Lower leg skin (tissue), 3 donors: ENCODE results near the gene INPP4B.

Source experiments
- POLR2A ChIP-seq, 2 donors: fragments of 450-650 bp; IDR thresholded peaks; one replicate each; pipeline ENCODE4 v1.6.1; 2016 to 2017; ENCODE audit warnings: antibody characterized with exemption in 2 of 2, mild to moderate bottlenecking in 1 of 2, moderate library complexity in 1 of 2
- TF ChIP-seq, protein P1 (sequence below), 3 donors: fragments of 450-650 bp; IDR thresholded peaks; one replicate each; pipeline ENCODE4 v1.5.1; 2016; ENCODE audit warnings: antibody characterized with exemption in 3 of 3, mild to moderate bottlenecking in 3 of 3, moderate library complexity in 2 of 3

- TF ChIP-seq, protein P1, sequence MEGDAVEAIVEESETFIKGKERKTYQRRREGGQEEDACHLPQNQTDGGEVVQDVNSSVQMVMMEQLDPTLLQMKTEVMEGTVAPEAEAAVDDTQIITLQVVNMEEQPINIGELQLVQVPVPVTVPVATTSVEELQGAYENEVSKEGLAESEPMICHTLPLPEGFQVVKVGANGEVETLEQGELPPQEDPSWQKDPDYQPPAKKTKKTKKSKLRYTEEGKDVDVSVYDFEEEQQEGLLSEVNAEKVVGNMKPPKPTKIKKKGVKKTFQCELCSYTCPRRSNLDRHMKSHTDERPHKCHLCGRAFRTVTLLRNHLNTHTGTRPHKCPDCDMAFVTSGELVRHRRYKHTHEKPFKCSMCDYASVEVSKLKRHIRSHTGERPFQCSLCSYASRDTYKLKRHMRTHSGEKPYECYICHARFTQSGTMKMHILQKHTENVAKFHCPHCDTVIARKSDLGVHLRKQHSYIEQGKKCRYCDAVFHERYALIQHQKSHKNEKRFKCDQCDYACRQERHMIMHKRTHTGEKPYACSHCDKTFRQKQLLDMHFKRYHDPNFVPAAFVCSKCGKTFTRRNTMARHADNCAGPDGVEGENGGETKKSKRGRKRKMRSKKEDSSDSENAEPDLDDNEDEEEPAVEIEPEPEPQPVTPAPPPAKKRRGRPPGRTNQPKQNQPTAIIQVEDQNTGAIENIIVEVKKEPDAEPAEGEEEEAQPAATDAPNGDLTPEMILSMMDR (IDR thresholded peaks at IDR 0.05), result no peak
- no peak for TF ChIP-seq POLR2A (IDR thresholded peaks at IDR 0.05)
Measured at GRCh38 chr4:142191901-142192300, 654.2 kb downstream of the INPP4B start.
